Measurements from ENCODE around the gene MDP1. TPM values are rescaled to one million over a fixed set of nuclear protein-coding genes. Genes with fewer than 3 reads are reported as not detected.

Gene MDP1
- total and polyA plus RNA-seq, 2 of the 8 experiments (the other 6 are each of a cell fraction or from before 2014, with no cell fraction given) = 17.7 to 32.2 TPM

DNA sequence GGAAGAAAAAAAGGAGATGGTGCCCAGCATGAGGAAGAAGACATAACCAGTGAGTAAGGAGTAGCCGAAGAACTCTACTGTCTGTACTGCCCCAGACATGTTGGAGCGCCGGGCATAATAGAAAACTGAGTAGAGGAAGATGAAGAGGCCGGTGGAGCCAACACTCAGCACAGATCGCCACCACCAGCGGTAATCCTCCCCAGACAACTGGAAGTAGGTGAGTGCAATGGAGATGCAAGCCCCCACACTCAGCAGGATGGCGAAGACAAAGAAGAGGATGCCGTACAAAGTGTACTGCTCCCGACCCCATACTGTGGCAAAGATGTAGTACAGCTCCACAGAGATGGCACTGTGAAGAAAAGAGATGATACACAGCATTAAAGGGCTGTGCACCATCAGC, 26.4 kb downstream of the MDP1 start:
- Histone ChIP-seq H4K8ac (ENCODE audit: extremely low read depth, insufficient read depth, low read length) (no peak overlapping the region), H3K27ac (ENCODE audit: low read depth, low read length) (no peak overlapping the region), H3K4me2 (ENCODE audit: insufficient read depth in 1 of 2, low read depth in 2 of 2, low read length in 2 of 2) (peak overlapping the region; percentile 41 to 70; a peak in 2 of 4 replicates), H3K9me3 (ENCODE audit: insufficient read depth in 2 of 2, low read depth in 1 of 2, low read length in 1 of 2) (no peaks in the 10 kb centered on the region), H2AFZ (ENCODE audit: low read length) (no peak overlapping the region), H2BK15ac (ENCODE audit: low read length) (0 out of 2 replicates have a peak overlapping the region, but pooled peaks have one; percentile 89), H3K18ac (ENCODE audit: extremely low read depth, low read length) (no peak overlapping the region), H3K23ac (ENCODE audit: insufficient read length) (no peak overlapping the region), H2BK20ac (ENCODE audit: low read length) (no peak overlapping the region), H2AK5ac (ENCODE audit: low read depth, low read length) (no peak overlapping the region), H3K27me3 (replicated peaks in 1 of 4; ENCODE audit: control insufficient read depth in 3 of 4, extremely low read depth in 1 of 4, insufficient read depth in 3 of 4, low read length in 3 of 4) (no peaks in the 10 kb centered on the region), H3K9ac (replicated peaks in 1 of 4; ENCODE audit: extremely low read depth in 1 of 4, low read depth in 3 of 4, low read length in 3 of 4) (no peak overlapping the region), H4K91ac (replicated peaks; ENCODE audit: insufficient read length, low read length) (no peak overlapping the region), H3K4ac (replicated peaks; ENCODE audit: insufficient read length, low read depth, low read length) (no peak overlapping the region), H2BK5ac (ENCODE audit: low read depth, low read length) (no peak overlapping the region), H3K79me1 (ENCODE audit: low read depth, low read length) (peaks cover 12% of the 10 kb centered on the region), H3K36me3 (ENCODE audit: control insufficient read depth in 2 of 4, insufficient read depth in 4 of 4, low read length in 3 of 4) (peaks cover 16 to 31% (median 28%) of the 10 kb centered on the region in 4 experiments; a peak in 7 of 8 replicates), H2BK12ac (ENCODE audit: low read depth, low read length) (no peak overlapping the region), H3K56ac (replicated peaks; ENCODE audit: insufficient read length, low read depth, low read length) (no peak overlapping the region), H3K4me3 (ENCODE audit: extremely low read depth in 1 of 4, insufficient read depth in 2 of 4, low read depth in 3 of 4, low read length in 4 of 4) (peak overlapping the region in 1 of 4 experiments; percentile 91; a peak in 2 of 8 replicates), H3K79me2 (ENCODE audit: control insufficient read depth in 1 of 2, insufficient read depth in 2 of 2, low read length in 2 of 2) (peaks cover 0 to 13% of the 10 kb centered on the region in 2 experiments; a peak in 2 of 4 replicates), H3K23me2 (ENCODE audit: low read depth, low read length) (peaks cover 5% of the 10 kb centered on the region), H4K5ac (ENCODE audit: insufficient read length, low read depth, low read length) (no peak overlapping the region), H4K20me1 (replicated peaks in 1 of 2; ENCODE audit: control insufficient read depth in 1 of 2, insufficient read depth in 2 of 2, low read length in 2 of 2) (peaks cover 0 to 16% of the 10 kb centered on the region in 2 experiments), H3K4me1 (replicated peaks in 1 of 4; ENCODE audit: control insufficient read depth in 3 of 4, insufficient read depth in 4 of 4, low read length in 3 of 4) (peaks cover 0 to 8% (median 4%) of the 10 kb centered on the region in 4 experiments; a peak in 6 of 7 replicates), H2BK120ac (replicated peaks; ENCODE audit: low read depth, low read length) (no peak overlapping the region), H3K14ac (ENCODE audit: insufficient read length) (no peak overlapping the region)
- no peak for FAIRE-seq
- TF ChIP-seq EP300 (IDR thresholded peaks at IDR 0.05; ENCODE audit: borderline replicate concordance in 1 of 2, low read depth in 2 of 2, low read length in 2 of 2) = no peak
- ChIA-PET CTCF (ENCODE audit: partially characterized antibody) (interaction anchor here (1.0 to 4.1 kb wide), 2 partner anchors 23 to 29 kb away, joined by 5 to 16 read pairs; partner anchors contain the start of genes CHMP4A and IRF9), POLR2A (ENCODE audit: partially characterized antibody) (interaction anchor here (0.5 to 7.9 kb wide), 13 partner anchors 14 to 94 kb away, joined by 3 to 158 read pairs (median 5); partner anchors contain the start of genes CHMP4A, EMC9, IRF9 and MDP1)
- 88% methylated on average over 9 of the region's 9 CpGs; no CpG with 5 or more reads in 1 of the 2 experiments for WGBS, 2 experiments (ENCODE audit: extremely low coverage in 1 of 2, insufficient coverage in 1 of 2, insufficient read length in 1 of 2, insufficient replicate concordance in 2 of 2, low coverage in 1 of 2, low lambda C conversion rate in 2 of 2, missing lambda C conversion rate in 1 of 2)
- no peak for DNase-seq (ENCODE audit: low read depth in 1 of 2, low spot score in 2 of 2)

Measured in H1 (cell line).